Effector memory CD4-positive, alpha-beta T cell (primary cell): Measurements from ENCODE around the gene AQP2.

Experiments used
- DNase-seq, 3 donors: peaks; one replicate each; pipeline ENCODE4 v3.0.0-alpha.2; 2020
- H3K27ac ChIP-seq: 2 replicates; pipeline ENCODE4 v1.7.0; 2013; ENCODE audit warnings: mild to moderate bottlenecking, low read length, moderate library complexity; ENCODE audit not compliant: insufficient read depth, poor library complexity, severe bottlenecking
- H3K27me3 ChIP-seq: replicated peaks from 2 replicates; pipeline ENCODE4 v1.7.0; 2013; ENCODE audit warnings: mild to moderate bottlenecking, low read length; ENCODE audit not compliant: insufficient read depth, control insufficient read depth, poor library complexity, severe bottlenecking
- H3K36me3 ChIP-seq: 2 replicates; pipeline ENCODE4 v1.7.0; 2013; ENCODE audit warnings: mild to moderate bottlenecking, low read length, moderate library complexity; ENCODE audit not compliant: control insufficient read depth, insufficient read depth
- H3K4me1 ChIP-seq: 2 replicates; pipeline ENCODE4 v1.7.0; 2013; ENCODE audit warnings: low read length, mild to moderate bottlenecking; ENCODE audit not compliant: control insufficient read depth, insufficient read depth, poor library complexity, severe bottlenecking
- H3K4me3 ChIP-seq: 2 replicates; pipeline ENCODE4 v1.7.0; 2013; ENCODE audit warnings: low read length, low read depth, mild to moderate bottlenecking; ENCODE audit not compliant: insufficient read depth, poor library complexity, severe bottlenecking
- H3K9me3 ChIP-seq: 2 replicates; pipeline ENCODE4 v1.7.0; 2013; ENCODE audit warnings: mild to moderate bottlenecking, low read length, moderate library complexity; ENCODE audit not compliant: control insufficient read depth

AQP2 gene

DNA sequence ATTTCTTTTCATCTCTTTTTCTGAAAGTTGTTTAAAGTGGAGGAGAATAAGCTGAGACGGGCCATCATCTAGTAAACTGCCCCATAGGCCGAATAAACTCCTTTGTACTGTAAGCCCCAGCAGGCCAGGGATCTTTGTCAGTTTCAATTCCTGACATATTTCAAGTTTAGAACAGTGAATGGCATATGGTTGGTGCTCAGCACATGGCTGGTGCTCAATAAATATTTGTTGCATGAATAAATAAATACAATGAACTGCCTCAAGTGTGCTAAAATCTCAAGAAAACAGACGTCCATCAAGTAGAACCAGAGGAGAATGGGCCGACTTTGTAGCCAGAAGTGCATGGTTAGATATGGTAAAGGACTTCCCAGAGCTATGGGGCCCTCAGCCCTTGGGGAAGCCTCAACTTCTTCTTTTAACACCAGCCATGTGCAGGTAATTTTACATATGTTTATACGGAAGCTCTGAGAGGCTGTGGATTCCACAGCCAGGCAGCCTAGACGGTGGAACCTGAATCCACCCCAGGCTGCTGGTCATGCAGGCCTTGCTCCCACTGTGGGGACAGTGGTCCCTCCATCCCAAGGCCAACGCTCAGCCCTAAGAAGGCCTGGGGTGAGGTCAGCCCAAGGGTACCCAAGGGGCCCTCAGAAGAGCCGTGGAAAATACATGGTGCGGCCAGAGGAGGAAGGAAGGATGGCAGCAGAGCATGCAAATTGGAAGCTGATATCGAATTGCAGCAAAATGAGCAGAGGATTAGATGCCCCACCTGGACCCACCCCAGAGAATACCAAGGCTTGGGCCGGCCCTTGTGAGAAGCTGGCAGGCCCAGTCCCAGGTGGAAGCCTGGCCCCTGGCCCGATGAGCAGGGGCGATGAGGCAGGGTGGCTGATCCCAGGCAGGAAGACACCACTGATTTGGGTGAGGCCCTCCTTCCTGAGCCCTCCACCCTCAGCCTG lies 8.7 kb upstream of the AQP2 start:
- Histone ChIP-seq H3K4me3 (no peak overlapping the region), H3K36me3 (no peaks in the 10 kb centered on the region), H3K27me3 (no peaks in the 10 kb centered on the region), H3K9me3 (no peaks in the 10 kb centered on the region), H3K4me1 (peaks cover 29% of the 10 kb centered on the region), H3K27ac (no peak overlapping the region)
- no peak for DNase-seq

DNA sequence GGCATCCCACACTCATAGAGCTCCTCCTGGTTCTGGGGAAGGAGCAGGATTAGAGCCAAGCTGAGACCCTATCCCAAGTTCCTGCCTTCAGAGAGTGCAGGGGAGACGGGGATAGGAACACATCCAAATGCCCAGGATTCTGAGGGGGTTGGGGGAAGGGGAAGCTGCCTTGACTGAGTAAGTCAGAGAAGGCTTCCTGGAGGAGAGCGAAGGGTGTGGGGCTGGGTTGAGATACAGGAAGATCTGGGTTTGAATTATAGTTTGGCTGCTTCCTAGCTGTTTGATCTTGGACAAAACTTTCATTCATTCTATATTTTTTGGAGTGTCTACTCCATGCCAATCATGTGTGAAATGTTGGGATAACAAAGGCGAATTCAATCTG lies 8.0 kb upstream of the AQP2 start:
- no peaks in the 10 kb centered on the region for H3K9me3 ChIP-seq
- no peaks in the 10 kb centered on the region for H3K27me3 ChIP-seq
- no peak for DNase-seq
- no peaks in the 10 kb centered on the region for H3K36me3 ChIP-seq
- no peak overlapping the region for H3K4me3 ChIP-seq
- no peak overlapping the region for H3K27ac ChIP-seq
- peaks cover 29% of the 10 kb centered on the region for H3K4me1 ChIP-seq

DNA sequence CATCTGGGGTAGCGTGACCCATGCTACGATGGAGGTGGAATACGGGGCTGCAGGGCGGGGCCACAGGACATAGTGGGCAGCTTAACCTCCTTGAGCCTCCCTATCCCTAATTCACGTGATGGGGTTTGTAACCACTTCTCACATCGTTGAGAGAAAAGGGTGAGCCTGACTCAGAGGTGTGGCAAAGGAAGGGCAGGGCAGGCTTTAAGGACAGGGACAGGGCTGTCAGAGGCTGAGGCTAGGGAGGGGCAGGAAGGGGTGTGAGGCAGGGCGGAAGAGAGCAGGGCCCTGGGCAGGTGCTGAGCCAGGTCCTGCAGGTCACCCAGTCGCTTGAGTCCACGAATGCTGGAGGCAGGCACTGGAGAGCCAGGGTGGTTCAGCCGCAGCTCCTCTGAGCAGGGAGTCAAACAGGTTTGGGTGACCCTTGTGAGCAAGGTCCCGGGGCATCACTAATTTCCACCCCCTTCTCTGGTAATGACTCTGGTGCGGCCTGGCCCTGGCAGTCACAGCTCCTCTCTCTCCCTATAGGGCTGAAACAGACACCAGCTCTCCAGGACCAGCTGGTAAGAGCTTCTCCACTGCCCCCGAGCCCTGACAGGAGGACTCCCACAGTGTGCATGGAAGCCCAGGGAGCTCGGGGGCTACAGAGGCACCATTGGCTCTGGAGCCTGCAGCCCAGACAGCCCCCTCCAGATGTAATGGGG lies 7.5 kb upstream of the AQP2 start:
- H3K9me3 ChIP-seq, result no peaks in the 10 kb centered on the region
- DNase-seq, result peak in 1 of 3 donors; percentile 8
- peaks cover 29% of the 10 kb centered on the region for H3K4me1 ChIP-seq
- no peaks in the 10 kb centered on the region for H3K27me3 ChIP-seq
- H3K36me3 ChIP-seq, result no peaks in the 10 kb centered on the region
- no peak overlapping the region for H3K4me3 ChIP-seq
- H3K27ac ChIP-seq, result no peak overlapping the region

DNA sequence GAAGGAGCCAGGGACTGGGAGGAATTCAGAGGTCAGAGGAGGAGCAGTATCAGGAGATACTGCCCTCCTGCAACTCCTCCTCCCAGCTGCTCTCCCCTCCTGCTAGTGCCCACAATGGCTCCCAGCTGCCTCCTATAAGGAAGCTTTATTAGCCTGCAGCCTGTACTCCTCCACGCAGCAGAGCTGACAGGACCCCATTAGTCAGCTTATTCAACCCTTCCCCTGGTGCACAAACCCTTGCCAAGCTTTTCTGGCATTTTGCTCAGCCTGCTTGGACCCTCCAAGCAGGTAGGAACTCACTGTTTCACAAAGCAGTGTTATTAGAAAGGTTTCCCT lies 6.9 kb upstream of the AQP2 start:
- H3K4me1 ChIP-seq, result peaks cover 29% of the 10 kb centered on the region
- H3K36me3 ChIP-seq, result no peaks in the 10 kb centered on the region
- no peaks in the 10 kb centered on the region for H3K9me3 ChIP-seq

DNA sequence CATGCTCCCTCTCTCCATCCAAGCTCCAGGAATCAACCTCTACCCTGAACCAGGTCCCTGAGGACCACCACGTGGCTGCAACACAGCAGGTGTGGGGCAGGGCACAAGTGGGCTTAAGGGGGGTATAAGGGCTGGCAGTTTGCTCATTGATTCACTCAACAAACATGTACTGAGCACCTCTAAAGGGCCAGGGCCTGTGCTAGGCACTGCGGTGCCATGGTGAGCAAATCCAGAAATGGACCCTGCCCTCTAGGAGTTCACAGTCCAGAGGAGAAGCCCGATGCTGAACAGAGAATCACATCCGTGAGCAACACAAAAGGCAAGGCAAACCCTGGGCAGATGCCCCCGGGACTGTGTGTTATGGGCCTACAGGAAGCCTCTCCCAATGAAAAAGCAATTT lies 6.5 kb upstream of the AQP2 start:
- Histone ChIP-seq H3K9me3 (no peaks in the 10 kb centered on the region), H3K27ac (peak overlapping the region; percentile 12), H3K4me1 (peaks cover 29% of the 10 kb centered on the region), H3K4me3 (no peak overlapping the region), H3K27me3 (no peaks in the 10 kb centered on the region), H3K36me3 (no peaks in the 10 kb centered on the region)
- DNase-seq, result no peak

More for the DNA sequence above, 6.9 kb upstream of the AQP2 start:
- Histone ChIP-seq H3K4me3 (no peak overlapping the region), H3K27me3 (no peaks in the 10 kb centered on the region), H3K27ac (no peak overlapping the region)
- no peak for DNase-seq

DNA sequence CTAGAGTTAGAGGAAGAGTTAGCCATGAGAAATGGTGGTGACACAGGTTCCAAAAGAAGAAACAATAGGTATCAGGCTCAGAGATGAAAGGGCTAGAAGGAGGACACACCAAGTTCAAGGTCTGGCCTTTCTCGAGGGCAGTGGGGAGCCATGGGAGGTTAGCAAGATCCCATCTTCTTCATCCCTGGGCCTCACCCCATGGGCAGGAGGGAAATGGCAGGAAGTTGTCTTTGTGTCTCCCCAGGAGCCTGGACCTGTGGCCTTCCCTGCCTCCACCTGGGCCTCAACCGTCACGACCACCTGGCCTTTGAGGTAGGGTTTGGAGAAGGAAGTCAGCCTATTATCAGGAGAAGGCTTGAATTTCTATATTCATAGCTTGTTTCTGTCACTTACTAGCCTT lies 5.8 kb upstream of the AQP2 start:
- Histone ChIP-seq H3K27ac (peak overlapping the region; percentile 62), H3K36me3 (no peaks in the 10 kb centered on the region), H3K9me3 (no peaks in the 10 kb centered on the region), H3K4me1 (peaks cover 29% of the 10 kb centered on the region), H3K27me3 (no peaks in the 10 kb centered on the region), H3K4me3 (no peak overlapping the region)
- no peak for DNase-seq

DNA sequence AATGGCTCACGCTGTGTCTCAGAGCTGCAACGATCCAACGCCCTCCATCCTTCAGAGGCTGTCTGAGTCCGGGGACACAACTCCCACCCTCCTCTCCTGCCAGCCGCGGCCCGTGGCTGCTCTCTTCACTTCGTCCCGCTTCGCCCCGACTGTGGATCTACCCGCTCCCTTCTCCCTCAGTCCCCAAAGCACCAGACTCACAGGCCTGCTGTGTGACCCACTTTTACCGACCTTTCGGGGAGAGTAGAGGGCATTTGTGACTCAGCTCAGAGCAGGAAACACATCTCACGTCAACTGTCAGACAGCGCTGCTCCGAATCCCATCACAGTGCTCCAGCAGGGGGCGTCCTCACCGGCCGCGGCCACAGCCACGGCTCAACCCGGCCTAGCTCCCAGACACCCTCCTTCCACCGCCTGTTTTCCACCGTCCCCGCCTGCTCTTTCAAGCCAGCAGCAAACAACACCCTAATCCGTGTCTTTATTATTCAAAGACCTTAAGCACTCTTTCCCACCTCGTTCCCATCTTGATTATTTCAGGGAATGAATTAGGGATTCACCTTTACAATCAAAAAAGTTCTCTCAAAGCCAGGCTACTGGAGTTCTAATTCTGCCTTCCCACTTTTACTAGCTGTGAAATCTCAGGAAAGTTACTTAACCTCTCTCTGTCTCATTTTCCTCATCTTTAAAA lies 5.0 kb upstream of the AQP2 start:
- Histone ChIP-seq H3K27ac (peak overlapping the region; percentile 62), H3K4me1 (peaks cover 29% of the 10 kb centered on the region), H3K36me3 (no peaks in the 10 kb centered on the region), H3K4me3 (no peak overlapping the region), H3K27me3 (no peaks in the 10 kb centered on the region), H3K9me3 (no peaks in the 10 kb centered on the region)
- peak; percentile 63 to 70 (median 70) for DNase-seq

DNA sequence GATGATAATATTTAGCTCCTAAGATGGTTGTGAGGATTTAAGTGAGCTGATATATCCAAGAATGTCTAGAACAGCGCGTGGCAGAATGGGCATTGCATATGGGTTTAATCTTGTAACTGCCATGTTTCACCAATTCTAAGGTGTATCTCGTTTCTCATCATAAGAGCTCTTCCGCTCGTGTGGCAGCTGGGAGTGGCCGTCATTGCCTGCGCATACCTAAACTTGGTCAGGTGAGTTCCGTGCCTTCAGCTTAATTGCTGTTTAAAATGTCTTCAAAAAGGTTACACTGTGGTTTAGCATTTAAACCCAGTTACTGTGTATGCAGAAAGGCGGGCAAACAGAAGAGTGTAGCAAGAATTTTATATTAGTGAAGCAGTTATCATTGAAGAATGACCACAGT lies 4.5 kb upstream of the AQP2 start:
- no peak for DNase-seq
- Histone ChIP-seq H3K36me3 (no peaks in the 10 kb centered on the region), H3K9me3 (no peaks in the 10 kb centered on the region), H3K4me1 (peaks cover 29% of the 10 kb centered on the region), H3K4me3 (no peak overlapping the region), H3K27me3 (no peaks in the 10 kb centered on the region), H3K27ac (no peak overlapping the region)

DNA sequence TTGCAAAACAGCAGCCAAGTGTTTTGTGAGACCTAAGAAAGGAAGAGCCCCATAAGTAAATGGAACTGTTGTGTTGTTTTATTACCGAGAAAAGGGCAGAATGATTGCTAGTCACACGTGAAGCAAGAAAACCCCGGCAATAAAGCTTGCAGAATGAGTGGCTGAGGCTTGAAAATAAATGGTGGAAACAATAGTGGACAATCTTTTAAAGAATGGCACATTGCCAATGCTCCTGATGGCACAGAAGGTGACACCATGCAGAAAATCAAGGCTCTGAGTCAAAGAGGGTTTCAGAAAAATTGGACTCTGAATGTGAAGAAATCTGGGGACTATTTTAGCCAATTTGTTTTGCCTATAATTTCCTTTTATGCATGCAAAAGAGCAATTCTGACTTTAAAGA lies 4.0 kb upstream of the AQP2 start:
- no peak for DNase-seq
- H3K27ac ChIP-seq, result no peak overlapping the region
- H3K27me3 ChIP-seq, result no peaks in the 10 kb centered on the region
- H3K4me1 ChIP-seq, result peaks cover 29% of the 10 kb centered on the region
- H3K9me3 ChIP-seq, result no peaks in the 10 kb centered on the region
- H3K4me3 ChIP-seq, result no peak overlapping the region
- H3K36me3 ChIP-seq, result no peaks in the 10 kb centered on the region
